Measurements from ENCODE around the gene MEIOSIN.
A peak's percentile ranks its signal among the peaks of the same experiment; 100 is the strongest.
"Not testable (repeated sequence)": the region's sequence is repeated elsewhere in the genome, so short reads cannot be mapped to it uniquely, and the experiment has no call there.

Gene MEIOSIN, protein sequence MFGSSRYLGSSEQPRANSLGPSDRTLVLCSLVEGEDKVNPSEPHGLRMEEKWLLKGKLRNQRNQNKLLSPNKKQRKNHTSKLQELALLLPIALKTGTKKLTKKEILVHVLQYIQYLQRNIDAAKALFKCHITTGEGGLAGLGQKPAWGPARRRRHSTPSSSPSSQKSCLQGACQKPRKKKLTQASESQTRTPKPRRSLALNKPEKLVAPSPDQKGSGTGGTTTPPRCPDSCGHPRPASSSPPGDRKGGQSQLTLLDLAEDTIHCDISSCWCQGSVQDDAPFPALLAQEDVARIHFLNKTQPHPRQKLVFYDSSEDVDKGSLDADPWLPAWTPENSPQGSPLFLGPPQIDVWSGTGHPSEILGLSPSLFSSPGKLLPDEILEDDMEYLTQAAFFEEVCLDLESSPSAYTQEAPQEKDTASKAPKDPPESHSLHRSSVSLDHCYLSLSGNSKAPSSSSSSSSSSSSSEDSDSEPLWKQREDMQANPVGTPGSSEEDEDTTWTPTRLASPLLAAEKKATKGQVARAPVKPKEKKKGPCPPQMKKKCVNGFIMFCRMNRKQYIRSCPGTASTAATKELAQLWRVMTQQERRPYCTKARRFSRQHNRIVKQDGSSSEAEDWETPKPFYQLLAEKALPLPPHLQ

DNA sequence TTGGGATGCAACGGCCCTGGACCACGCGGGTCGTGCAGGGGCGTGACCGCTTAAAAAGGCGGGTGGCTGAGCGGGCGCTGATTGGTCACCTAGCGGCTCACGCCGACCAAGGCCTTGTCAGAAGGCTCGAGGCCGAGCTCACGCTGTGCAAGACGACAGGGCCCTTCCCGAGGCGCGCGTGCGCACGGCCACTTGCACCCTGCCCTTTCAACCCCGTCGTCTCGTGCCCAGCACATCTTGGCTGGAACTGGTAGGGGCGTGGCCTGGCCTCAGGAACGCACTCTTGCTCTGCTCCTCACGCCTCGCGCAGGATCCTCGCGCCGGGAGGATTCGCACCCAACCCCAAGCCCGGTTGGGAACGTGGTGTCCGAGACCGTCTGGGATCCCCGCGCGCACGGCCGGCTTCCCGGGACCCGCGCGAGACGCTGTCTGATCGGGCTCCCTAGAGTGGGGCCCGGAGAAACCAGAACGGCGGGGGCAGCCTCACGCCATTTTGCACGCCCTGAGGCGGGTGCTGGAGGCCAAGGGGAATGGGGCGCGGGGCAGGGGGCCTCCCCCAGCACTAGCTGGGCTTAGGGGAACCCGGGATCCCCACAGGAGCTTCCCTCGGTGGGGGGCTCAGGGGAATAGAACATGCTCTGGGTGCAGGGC is at the start of gene MEIOSIN:
Gene MEIOSIN (plus strand): TSS at position 280 of the 651 bp plus-strand sequence. CDS start 1,938 bp downstream, outside the sequence.
- DNase-seq, result no peak

DNA sequence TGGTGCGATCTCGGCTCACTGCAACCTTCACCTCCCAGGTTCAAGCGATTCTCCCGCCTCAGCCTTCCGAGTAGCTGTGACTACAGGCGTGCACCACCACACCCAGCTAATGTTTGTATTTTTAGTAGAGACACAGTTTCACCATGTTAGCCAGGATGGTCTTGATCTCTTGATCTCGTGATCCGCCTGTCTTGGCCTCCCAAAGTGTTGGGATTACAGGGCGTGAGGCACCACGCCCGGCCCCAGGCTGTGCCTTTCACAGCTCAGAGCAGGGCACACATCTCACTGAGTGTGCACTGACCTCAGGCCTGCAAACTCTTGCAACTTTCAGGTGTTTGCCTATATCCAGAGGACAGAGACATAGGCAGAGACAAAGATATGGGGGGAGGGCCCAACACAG is 48.2 kb upstream of the MEIOSIN start:
- DNase-seq, result not testable (repeated sequence)

DNA sequence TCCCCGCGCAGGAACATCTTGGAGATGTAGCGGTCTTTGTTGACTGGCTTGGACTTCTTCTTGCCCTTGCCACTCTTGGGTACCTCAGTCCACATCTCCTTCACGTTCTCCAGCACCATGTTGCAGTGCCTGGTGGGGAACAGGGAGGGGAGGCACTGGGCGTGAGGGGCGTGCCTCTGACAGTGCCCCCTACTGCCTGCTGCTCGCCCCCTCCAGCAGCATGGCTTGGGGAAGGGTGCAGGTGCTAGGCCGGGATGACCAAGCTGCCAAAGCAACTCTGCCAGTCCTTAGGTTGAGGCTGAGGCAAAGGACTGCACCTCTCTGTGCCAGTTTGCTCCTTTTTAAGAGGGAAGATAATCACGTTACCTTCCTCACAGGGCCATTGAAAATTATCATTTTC is 45.6 kb upstream of the MEIOSIN start:
- DNase-seq, result no peak

DNA sequence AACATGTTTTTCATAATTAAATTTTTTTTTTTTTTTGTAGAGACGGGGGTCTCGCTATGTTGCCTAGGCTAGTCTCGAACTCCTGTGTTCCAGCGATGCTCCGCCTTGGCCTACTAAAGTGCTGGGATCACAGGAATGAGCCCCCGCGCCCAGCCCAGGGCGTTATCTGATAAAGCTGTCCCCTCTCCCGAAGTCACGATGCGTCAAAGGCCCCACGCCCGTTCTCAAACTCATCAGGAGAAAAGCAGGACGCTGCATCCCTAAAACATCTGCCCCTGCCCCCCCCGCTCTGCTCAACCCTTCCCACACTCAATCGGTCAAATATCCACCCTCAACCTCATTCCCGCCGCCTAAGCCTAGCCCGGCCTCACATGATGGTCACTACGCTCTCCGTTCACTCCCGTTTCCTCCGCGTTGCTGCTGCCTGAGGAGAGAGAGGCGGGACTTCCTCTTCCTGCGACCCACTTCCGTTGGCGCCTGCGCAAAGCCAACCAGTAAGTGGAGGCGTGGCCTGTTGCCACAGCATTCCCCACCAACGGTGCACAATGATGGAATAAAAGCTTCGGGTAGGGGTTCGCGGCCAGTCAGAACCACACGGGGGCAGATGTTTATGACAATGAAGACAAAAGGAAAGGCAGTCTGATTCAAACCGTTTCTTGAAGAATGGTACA is 41.6 kb upstream of the MEIOSIN start, which contains the start of gene SNRPD2:
Gene SNRPD2 (minus strand): TSS at position 438 of the 671 bp plus-strand sequence. CDS start 65 bp downstream, at position 373.
- DNase-seq, result peak; percentile 97

DNA sequence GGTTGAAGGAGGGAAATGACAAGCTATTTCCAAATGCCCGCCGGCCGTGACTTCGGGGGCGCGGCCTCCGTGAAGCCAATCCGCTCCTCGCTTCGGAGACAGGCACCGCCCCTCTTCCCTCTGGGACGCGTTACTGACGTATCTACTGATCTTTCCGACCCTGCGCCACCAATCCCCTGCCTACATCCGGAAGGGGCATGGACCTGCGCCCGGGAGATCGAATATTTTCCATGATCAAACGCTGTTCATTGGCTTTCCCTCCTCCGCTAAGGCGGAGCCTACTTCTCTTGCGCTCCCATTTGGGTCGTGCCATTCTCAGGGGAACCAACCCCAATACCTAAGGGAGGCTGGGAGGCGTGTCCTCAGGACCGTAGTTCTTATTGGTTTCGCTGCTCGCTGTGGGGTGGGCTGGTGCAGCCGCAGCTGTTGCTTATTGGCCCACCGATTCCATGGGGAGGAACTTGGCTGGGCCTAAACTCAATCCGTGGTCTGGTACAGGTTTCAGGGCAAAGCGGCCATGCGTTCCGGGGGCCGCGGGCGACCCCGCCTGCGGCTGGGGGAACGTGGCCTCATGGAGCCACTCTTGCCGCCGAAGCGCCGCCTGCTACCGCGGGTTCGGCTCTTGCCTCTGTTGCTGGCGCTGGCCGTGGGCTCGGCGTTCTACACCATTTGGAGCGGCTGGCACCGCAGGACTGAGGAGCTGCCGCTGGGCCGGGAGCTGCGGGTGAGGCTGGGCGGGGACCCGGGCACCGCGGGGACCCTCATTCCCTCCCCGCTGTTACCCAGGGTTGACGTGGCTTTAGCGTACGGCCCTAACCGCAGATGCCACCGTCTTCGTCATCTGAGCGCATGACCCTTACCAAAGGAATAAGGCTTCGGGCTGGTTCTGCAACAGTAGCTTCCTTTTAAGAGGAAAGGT is 40.8 kb upstream of the MEIOSIN start, which contains the start of gene QPCTL:
Gene QPCTL (plus strand): TSS at position 480 of the 919 bp plus-strand sequence. CDS start 38 bp downstream, at position 518.
- peak; percentile 100 for DNase-seq

DNA sequence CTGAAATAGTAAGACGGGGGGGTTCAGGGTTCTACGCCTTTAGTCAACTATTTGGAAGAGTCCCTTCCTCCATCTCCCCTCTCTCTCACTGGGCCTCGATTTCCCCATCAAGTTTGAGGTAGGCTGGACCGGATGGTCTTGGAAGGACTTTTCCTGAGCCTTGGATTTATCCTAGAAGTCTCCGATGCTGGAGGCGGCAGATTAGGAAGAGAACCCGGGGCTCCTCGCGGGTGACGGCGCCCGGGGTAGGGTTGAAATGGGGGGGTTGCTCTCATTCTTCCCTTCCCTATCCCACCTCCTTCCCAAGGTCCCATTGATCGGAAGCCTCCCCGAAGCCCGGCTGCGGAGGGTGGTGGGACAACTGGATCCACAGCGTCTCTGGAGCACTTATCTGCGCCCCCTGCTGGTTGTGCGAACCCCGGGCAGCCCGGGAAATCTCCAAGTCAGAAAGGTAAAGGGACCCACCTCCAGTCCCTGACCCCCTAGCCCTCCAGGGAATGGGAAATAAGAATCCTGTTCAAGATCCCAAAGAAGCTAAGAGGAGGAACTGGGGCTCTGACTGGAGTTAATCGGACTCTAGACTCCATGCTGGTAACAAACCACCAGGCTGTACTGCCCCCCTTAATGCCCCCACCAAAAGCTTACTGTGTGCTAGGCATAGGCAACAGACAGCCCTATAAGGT is 40.0 kb upstream of the MEIOSIN start:
- DNase-seq, result peak; percentile 74

DNA sequence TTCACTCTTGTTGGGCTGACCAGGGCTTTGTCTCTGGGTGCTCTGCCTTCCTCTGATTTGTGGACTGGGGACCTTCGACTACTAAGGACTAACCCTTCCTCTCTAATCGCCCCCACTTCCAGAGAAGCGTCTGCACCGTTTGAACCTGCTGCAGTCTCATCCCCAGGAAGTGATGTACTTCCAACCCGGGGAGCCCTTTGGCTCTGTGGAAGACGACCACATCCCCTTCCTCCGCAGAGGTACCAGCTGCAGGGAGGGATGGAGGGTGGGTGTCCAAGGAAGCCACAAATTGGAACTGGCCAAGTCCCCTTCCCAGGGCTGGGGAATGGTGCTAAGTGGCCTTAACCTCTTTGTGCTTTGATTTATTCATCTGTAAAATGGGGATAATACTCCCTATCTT is 31.6 kb upstream of the MEIOSIN start:
- DNase-seq, result no peak

DNA sequence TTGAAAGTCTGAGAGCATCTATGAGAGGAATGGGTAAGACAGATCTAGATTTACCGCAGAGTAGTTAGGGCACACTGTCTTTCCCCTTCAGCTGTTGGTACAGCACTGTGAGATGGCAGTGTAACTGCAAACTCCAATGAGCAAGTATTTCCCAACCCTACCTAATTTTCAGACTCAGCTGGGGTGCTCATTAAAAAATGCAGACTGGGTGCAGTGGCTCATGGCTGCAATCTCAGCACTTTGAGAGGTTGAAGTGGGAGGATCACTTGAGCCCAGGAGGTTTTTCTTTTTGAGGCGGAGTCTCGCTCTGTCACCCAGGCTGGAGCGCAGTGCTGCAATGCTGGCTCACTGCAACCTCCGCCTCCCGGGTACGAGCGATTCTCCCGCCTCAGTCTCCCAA is 28.1 kb upstream of the MEIOSIN start:
- no peak for DNase-seq

DNA sequence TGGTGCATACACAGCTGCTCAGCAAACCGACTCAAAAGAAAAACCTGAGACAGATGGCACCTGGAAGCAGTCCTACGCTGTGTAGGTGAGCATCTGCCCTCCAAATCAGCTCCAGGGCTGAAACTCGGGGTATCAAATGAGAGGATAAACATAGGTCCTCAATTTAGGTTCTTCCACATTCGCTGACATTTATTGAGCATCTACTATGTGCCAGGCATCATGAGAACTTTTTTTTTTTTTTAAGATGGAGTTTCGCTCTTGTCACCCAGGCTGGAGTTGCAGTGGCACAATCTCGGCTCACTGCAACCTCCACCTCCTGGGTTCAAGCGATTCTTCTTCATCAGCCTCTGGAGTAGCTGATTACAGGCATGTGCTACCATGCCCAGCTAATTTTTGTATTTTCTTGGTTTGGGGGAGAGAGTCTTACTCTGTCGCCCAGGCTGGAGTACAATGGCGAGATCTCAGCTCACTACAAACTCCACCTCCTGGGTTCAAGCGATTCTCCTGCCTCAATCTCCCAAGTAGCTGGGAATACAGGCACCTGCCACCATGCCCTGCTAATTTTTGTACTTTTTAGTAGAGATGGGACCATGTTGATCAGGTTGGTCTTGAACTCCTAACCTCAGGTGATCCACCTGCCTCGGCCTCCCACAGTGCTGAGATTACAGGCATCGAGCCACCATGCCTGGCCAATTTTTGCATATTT is 27.4 kb upstream of the MEIOSIN start:
- no peak for DNase-seq

DNA sequence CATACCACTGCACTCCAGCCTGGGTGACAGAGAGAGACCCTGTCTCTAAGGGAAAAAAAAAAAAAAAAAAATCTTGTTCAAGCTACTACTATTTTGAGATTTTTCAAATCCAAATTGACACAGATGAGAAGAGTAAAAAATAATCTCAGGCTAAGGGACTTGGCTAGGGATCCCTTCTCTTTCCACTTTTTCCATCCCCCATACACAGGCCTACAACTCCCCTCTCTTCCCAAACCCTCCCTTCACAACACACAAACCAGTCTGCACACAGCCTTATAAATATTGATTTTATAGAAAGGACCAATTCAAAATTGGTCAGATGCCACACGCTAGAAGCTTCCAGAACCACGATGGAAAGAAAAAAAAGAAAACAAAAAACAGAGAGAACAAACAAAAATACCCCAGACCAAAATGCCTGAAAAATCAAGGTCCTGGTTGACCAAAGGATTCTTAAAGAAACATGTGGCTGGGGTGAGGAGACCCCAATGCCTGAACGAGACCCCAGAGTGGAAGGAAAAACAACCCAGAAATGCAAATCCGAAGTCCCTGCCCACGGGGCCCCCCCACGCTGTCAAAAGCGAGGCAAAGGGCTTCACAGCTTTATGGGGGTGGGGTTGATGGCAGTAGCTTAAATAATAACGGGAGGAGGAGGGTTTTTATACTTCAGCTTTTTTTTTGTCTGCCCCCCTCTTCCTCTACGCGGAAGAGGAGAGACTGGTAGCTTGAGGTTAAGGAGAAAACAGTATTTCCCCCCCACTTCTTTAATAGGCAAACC is 22.7 kb upstream of the MEIOSIN start:
- no peak for DNase-seq

DNA sequence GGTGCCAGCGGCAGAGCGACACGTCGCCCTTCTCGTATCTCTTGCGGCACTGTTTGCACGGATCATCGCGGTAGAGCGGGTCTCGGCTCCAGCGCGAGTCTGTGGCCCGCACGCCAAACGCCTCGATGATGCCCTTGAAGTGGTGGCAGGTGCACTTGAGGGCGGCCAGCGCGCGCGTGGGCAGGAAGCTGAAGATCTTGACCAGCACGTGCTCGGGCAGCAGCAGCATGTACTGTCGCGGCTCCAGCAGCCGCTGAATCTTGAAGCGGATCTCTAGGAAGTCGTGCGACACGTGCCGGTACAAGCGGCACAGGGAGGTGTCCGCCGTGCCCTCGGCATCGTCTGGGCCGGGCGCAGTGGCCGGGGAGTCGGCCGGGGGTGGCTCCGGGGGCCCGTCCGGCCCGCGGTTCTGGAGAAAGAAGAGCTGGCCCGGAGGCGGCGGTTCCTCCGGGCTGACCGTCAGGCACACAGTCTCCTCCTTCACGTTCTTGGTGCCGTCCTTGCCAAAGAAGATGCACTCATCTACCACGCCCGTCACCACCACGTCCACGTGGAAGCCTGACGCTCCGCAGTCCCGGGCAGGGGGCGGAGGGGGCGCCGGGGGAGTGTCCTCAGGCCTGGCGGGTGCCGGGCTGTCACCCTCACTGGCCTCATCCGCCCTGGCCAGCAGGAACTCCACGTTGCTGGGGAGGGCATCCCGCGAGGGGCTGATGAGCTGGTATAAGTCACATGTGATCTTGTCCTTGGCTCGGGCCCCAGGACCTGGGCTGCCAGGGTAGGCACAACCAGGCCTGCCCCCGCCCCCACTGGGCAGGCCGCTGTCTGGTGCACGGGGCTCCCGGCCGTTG is 21.2 kb upstream of the MEIOSIN start:
- DNase-seq, result no peak

DNA sequence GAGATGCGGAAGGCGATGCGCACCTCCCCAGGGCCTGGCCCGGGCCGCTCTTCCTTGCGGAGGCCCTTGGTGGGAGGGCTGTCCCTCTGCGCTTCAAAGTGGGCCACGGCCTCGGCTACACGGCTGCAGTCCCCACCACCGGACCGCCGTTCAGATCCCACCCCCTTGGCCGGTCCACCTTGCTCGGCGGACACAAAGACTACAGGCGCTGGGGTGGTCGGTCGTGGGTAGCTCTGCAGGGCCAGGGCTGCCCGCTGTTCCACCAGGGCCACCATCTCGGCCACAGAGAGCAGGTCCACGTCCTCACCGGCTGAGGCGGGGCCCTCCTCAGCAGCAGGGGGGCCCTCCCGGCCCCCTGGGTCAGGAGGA is 20.6 kb upstream of the MEIOSIN start:
- DNase-seq, result no peak

DNA sequence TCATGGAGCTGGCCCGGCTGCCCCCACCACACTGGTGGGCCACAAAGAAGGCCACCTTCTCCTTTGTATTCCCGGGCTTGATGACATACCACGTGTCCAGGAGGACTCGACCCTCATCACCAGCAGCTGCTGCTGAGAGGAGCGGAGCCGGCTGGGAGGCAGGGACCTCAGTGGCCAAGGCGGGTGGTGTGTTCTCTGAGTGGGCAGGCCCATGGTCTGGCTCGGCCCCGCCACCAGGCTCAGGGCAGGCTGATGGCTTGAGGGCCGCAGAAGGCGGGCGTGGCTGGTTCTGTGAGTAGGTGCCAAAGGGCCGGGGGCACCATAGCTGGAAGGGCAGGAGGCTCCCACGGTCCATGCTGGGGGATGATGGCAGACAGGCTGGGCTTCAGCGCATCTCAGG is 20.1 kb upstream of the MEIOSIN start:
- no peak for DNase-seq

DNA sequence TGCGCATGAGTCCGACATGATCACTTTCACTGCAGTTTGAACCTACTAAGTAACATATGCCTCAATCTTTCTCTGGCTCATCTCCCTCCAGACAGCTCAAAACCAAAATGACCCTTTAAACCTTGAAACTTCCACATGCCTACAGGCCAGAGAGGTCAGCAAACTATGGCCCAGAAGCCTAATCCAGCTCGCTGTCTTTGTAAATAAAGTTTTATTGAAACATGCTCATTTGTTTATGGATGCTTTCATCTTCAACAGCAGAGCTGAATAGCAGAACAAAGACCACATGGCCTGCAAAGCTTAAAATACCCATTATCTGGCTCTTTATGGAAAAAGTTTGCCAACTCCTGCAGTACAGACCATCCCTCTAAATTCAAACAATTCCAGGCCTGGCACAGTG is 18.1 kb upstream of the MEIOSIN start:
- DNase-seq, result no peak

DNA sequence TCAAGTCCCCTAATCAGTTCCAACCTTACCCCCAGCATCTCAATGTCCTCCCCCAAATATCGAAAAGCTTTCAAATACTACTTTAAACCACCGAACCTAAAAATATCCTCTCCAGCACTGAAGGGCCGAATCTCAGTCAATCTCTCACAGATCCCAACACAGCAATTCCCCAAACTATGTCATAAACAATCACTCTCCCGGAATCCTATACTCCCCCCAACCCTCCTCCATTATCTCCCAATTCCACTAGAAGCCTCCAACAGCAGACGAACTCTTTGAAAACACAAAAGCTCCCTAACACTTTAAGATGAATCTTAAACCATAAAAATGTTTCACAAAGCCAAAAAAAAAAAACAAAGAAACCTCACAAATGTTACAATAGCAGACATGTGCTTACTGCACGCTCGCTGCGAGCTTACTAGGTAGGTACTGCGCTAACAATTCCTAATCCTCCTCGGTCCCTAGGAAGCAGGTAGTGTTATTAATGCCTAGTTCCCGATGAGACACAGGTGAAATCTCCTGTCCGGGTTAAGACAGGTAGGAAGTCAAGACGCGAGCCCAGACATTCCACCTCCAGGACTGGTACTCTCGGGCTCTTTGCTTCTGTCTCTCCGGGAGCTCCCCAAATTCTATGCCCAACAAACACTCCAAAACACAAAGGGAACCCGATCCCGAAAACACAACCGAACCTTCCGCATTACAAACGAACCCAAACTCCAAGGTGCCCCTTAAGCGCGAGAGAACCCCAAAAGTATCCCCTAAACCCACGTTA is 16.7 kb upstream of the MEIOSIN start:
- DNase-seq, result peak; percentile 27

DNA sequence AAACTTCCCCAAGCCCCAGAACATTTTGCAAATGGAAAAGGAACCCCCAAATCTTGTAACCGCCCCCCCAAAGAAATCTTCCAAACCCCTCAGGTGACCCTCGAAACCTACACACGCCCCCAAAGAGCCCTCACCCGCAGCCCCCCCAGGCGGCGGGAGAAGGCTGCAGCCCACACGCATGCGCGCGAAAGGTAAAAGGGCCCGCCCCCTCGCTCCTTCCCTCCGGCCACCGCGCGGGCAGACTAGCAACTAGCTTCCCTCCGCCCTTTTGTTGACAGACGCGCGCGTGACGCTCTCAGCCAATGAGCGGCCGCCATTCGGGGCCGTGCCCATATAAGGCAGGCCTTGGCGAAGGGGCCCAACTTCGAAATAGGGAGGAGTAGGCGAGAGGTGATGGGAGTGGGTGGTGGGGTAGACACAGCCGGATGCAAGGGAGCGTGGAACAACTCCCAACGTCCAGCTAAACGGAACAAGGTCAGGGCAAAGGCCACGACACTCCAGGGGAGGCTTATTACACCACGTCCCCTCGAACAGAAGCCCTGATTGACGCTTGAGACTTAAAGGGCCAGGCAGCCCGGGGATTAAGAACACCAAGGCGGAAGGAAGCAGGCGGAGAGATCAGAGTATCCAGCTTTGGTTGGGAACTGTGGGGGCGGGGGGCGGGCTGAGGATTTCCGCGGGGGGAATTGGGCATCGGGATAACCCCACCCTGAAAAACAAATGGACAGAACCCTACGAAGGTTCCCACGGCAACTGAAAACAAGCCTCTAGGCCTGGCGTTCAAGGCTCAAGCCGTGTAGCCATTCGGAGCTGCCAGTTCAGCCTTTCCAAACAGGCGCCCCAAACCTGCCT is 15.9 kb upstream of the MEIOSIN start:
- DNase-seq, result peak; percentile 98

All from hematopoietic multipotent progenitor cell treated with erythropoietin and hydrocortisone succinate and interleukin-3 and kit ligand, for 8 days (in vitro differentiated cells).